Endothelial cell of umbilical vein (primary cell): Measurements from ENCODE around the gene TMEM151A. TPM values are rescaled to one million over a fixed set of nuclear protein-coding genes. Genes with fewer than 3 reads are reported as not detected.

Experiments
- BruUV-seq: library from RNA; stranded (reverse); fragments of 400-500 nt; replicated peaks from 2 replicates; lab custom pipeline; 2021; lab: Mats Ljungman, UMichigan
- CTCF ChIA-PET: fragments of 300-600, 350-600 bp; sonication (Branson Sonifier 250); formaldehyde crosslinking; loops from one replicate; lab custom pipeline; 2021; ENCODE audit warnings: antibody characterized with exemption, inconsistent platforms; lab: Charles Lee
- POLR2A ChIA-PET: fragments of 300-600, 350-600 bp; sonication (Branson Sonifier 250); formaldehyde crosslinking; loops from one replicate; lab custom pipeline; 2021; ENCODE audit warnings: antibody characterized with exemption, inconsistent platforms; lab: Charles Lee
- DNase-seq: peaks from one replicate; pipeline ENCODE4 v3.0.0-alpha.2; 2011; ENCODE audit warnings: low read depth, low spot score
- FAIRE-seq: peaks from 2 replicates; lab custom pipeline; 2011; peaks lifted over from hg19 to GRCh38; lab: Jason Lieb, UNC
- H2AFZ ChIP-seq: 2 replicates; pipeline ENCODE4 v1.6.0; 2012; ENCODE audit warnings: low read depth, low read length, control low read depth, inconsistent platforms
- H3K27ac ChIP-seq: 2 replicates; pipeline ENCODE4 v1.5.1; 2011; ENCODE audit warnings: low read depth, mild to moderate bottlenecking, control low read depth, low read length, moderate library complexity; ENCODE audit not compliant: insufficient read depth
- H3K27me3 ChIP-seq, 2 experiments: 2 replicates each; pipeline versions ENCODE4 v1.6.0 to v1.6.1; 2011; ENCODE audit warnings: low read length in 2 of 2, mixed read lengths in 1 of 2; ENCODE audit not compliant: control insufficient read depth in 2 of 2, insufficient read depth in 2 of 2
- H3K36me3 ChIP-seq, 2 experiments: 2 replicates in 1 of 2; 3 replicates in 1 of 2; pipeline ENCODE4 v1.5.1; 2011; ENCODE audit warnings: low read length in 2 of 2, mild to moderate bottlenecking in 1 of 2, moderate library complexity in 1 of 2; ENCODE audit not compliant: control insufficient read depth in 2 of 2, insufficient read depth in 2 of 2; ENCODE audit errors: extremely low read depth in 1 of 2
- H3K4me1 ChIP-seq: 3 replicates; pipeline ENCODE4 v1.5.1; 2011; ENCODE audit warnings: mild to moderate bottlenecking, low read length; ENCODE audit not compliant: control insufficient read depth, insufficient read depth; ENCODE audit errors: extremely low read depth
- H3K4me2 ChIP-seq: 2 replicates; pipeline ENCODE4 v1.6.1; 2011; ENCODE audit warnings: low read length, control low read depth, mixed read lengths; ENCODE audit not compliant: insufficient read depth
- H3K4me3 ChIP-seq, 3 experiments: fragments of 200-600 bp in 1 of 3; sonication (generic), shearing (Covaris generic) in 1 of 3; replicated peaks in 1 of 3; 2 replicates each; pipeline ENCODE4 v1.5.1; 2011 to 2016; ENCODE audit warnings: control low read depth in 3 of 3, low read length in 3 of 3, mild to moderate bottlenecking in 2 of 3, inconsistent platforms in 1 of 3, low read depth in 1 of 3, moderate library complexity in 1 of 3; ENCODE audit not compliant: insufficient read depth in 1 of 3
- H3K79me2 ChIP-seq: 2 replicates; pipeline ENCODE4 v1.6.0; 2012; ENCODE audit warnings: low read length, inconsistent platforms; ENCODE audit not compliant: control insufficient read depth, insufficient read depth
- H3K9ac ChIP-seq: replicated peaks from 2 replicates; pipeline ENCODE3; 2011; ENCODE audit warnings: low read length, control low read depth; ENCODE audit not compliant: insufficient read depth; ENCODE audit errors: extremely low read depth
- H3K9me1 ChIP-seq: replicated peaks from 3 replicates; pipeline ENCODE4 v1.6.0; 2011; ENCODE audit warnings: mild to moderate bottlenecking, low read length; ENCODE audit not compliant: control insufficient read depth, insufficient read depth; ENCODE audit errors: extremely low read depth
- H3K9me3 ChIP-seq: replicated peaks from 2 replicates; pipeline ENCODE4 v1.5.1; 2012; ENCODE audit warnings: low read length, inconsistent platforms; ENCODE audit not compliant: control insufficient read depth, insufficient read depth
- H4K20me1 ChIP-seq: replicated peaks from 2 replicates; pipeline ENCODE3; 2011; ENCODE audit warnings: mild to moderate bottlenecking, low read length; ENCODE audit not compliant: control insufficient read depth, insufficient read depth; ENCODE audit errors: extremely low read depth
- CTCF ChIP-seq, 2 donors: IDR thresholded peaks; 1 replicate in 1 of 2; 2 replicates in 1 of 2; pipeline ENCODE4 v1.5.1; 2011; ENCODE audit warnings: low read length in 2 of 2, mild to moderate bottlenecking in 2 of 2, moderate library complexity in 2 of 2, control low read depth in 1 of 2, inconsistent platforms in 1 of 2, low read depth in 1 of 2; ENCODE audit not compliant: insufficient read depth in 1 of 2; ENCODE audit errors: extremely low read depth in 1 of 2
- EZH2 ChIP-seq: IDR thresholded peaks from 2 replicates; pipeline ENCODE4 v1.6.1; 2012; ENCODE audit warnings: borderline replicate concordance, low read depth, mild to moderate bottlenecking, moderate library complexity, low read length, inconsistent platforms; ENCODE audit not compliant: severe bottlenecking
- FOS ChIP-seq: IDR thresholded peaks from 2 replicates; pipeline ENCODE4 v1.6.1; 2011; ENCODE audit warnings: mild to moderate bottlenecking, low read length, moderate library complexity, borderline replicate concordance; ENCODE audit not compliant: insufficient read depth
- GATA2 ChIP-seq: IDR thresholded peaks from 2 replicates; pipeline ENCODE4 v1.7.0; 2011; ENCODE audit warnings: low read depth, mild to moderate bottlenecking, moderate library complexity, mixed read lengths, low read length; ENCODE audit not compliant: insufficient read length, insufficient read depth
- JUN ChIP-seq: IDR thresholded peaks from 2 replicates; pipeline ENCODE4 v1.6.1; 2011; ENCODE audit warnings: borderline replicate concordance, low read depth; ENCODE audit not compliant: insufficient read length, insufficient read depth
- MAX ChIP-seq: IDR thresholded peaks from 2 replicates; pipeline ENCODE4 v1.6.1; 2011; ENCODE audit not compliant: insufficient read depth, insufficient read length
- MYC ChIP-seq: IDR thresholded peaks from one replicate; pipeline ENCODE4 v1.6.1; 2011; ENCODE audit warnings: mild to moderate bottlenecking, low read depth, low read length
- POLR2A ChIP-seq: IDR thresholded peaks from 2 replicates; pipeline ENCODE4 v1.6.1; 2012; ENCODE audit warnings: low read depth, mild to moderate bottlenecking, control low read depth, low read length
- POLR2AphosphoS5 ChIP-seq: IDR thresholded peaks from 2 replicates; pipeline ENCODE4 v1.6.1; 2012; ENCODE audit warnings: low read depth, mild to moderate bottlenecking, control low read depth, low read length, moderate library complexity; ENCODE audit not compliant: insufficient read depth
- dilution Hi-C: fragments of 300-500 bp; cut with MboI; formaldehyde crosslinking; loops from one replicate; pipeline ENCODE4 v1.15.0; 2019; ENCODE audit warnings: low sequenced_read_pairs; ENCODE audit not compliant: extremely low pct_ligation_motif_present
- intact Hi-C: fragments of 100-400 bp; cut with micrococcal nuclease; formaldehyde crosslinking; loops from one replicate; pipeline ENCODE4 v1.10.0; 2022
- polyA plus RNA-seq, 4 experiments: library from polyadenylated mRNA; depleted of rRNA in 3 of 4; stranded (reverse) in 3 of 4; unstranded in 1 of 4; fragments of >200 nt; gene quantifications; 2 replicates each; pipeline versions ENCODE4 v1.2.1 to v1.2.3, GENCODE V29; 2011 to 2012; ENCODE audit warnings: missing spikeins in 1 of 4
- total RNA-seq: library from RNA; stranded (reverse); gene quantifications from 2 replicates; pipeline ENCODE4 v1.2.3, GENCODE V29; 2021

The TMEM151A gene
- total and polyA plus RNA-seq, 2 donors (not counting 3 experiments of a cell fraction or from before 2014, with no cell fraction given) = not detected

- Histone ChIP-seq H4K20me1 (no peaks in the 10 kb centered on the region), H2AFZ (no peak overlapping the region), H3K36me3 (peaks cover 0 to 23% of the 10 kb centered on the region in 2 experiments), H3K79me2 (peaks cover 13% of the 10 kb centered on the region), H3K9me1 (no peaks in the 10 kb centered on the region), H3K27ac (no peak overlapping the region), H3K4me3 (no peak overlapping the region), H3K4me2 (no peak overlapping the region), H3K4me1 (peaks cover 22% of the 10 kb centered on the region), H3K9me3 (no peaks in the 10 kb centered on the region), H3K9ac (no peak overlapping the region), H3K27me3 (no peaks in the 10 kb centered on the region)
- no TSS peak for BruUV-seq
- no peak for DNase-seq
- FAIRE-seq = no peak
- CTCF ChIA-PET = no interaction called here
- POLR2A ChIA-PET = no interaction called here
- intact Hi-C loops = no loop called here
- TF ChIP-seq JUN (no peak), EZH2 (no peak), POLR2A (no peak), MAX (no peak), MYC (no peak), POLR2AphosphoS5 (no peak), FOS (no peak), GATA2 (no peak), CTCF (IDR thresholded peaks at IDR 0.05; ENCODE audit: extremely low read depth in 1 of 2, insufficient read depth in 1 of 2, low read depth in 1 of 2, low read length in 2 of 2) (no peak)
- dilution Hi-C loops = no loop called here
Observed at GRCh38 chr11:66339162-66339675, 47.5 kb downstream of the TMEM151A start.
